ENCODE results near the gene CHST3.

DNA sequence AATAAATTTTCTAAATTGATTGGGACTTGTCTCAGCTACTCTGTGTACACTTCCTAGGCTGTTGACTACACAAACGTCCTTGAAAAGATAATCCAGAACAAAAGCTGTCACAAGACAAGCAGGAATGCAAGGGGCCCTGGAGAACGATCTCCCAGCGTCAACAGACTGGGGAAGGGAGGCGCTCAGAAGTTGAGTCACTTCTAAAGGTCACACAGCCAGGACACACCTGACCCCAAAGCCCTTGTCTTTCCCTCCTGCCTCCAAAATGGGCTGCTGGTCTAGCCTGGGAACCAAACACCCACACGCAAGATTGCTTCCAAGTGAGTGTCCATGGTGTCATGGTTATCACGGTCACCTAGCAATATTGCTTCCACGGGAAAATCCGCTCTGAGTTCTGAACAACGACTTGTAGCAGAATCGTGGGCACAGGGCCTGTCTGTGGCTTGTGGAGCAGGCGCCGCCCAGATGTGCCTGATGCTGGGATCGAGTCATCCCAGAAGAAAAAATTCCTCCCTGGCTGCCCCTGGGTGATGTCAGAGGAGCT is 74.3 kb downstream of the CHST3 start:
- TF ChIP-seq MAX (IDR thresholded peaks at IDR 0.05; ENCODE audit: low read depth, low read length) (no peak), CTCF (IDR thresholded peaks at IDR 0.05; ENCODE audit: low read depth, low read length) (no peak), POLR2A (IDR thresholded peaks at IDR 0.05; ENCODE audit: extremely low read depth, insufficient read length) (no peak)

All from NB4 (cell line).